Upper lobe of left lung (tissue), 6 donors: ENCODE data around the gene DLGAP1. TPM values are rescaled to one million over a fixed set of nuclear protein-coding genes. Genes with fewer than 3 reads are reported as not detected.

Experiments used
- ATAC-seq, 2 donors: fragments of 200-7000 bp; cut with Tn5 transposase; one replicate each; pipeline ENCODE4 v1.9.1; 2022; ENCODE audit warnings: mild to moderate bottlenecking in 2 of 2, moderate library complexity in 2 of 2; ENCODE audit not compliant: low FRiP score in 2 of 2
- DNase-seq, 2 donors: peaks; one replicate each; pipeline ENCODE4 v3.0.0-alpha.2; 2019 to 2020
- H3K27ac ChIP-seq, 4 donors: fragments of 200-600 bp; sonication (generic); one replicate each; pipeline ENCODE4 v1.5.1; 2016 to 2019
- H3K27me3 ChIP-seq, 4 donors: fragments of 200-600 bp; sonication (generic); one replicate each; pipeline ENCODE4 v1.5.1; 2017 to 2019
- H3K36me3 ChIP-seq, 4 donors: fragments of 200-600 bp; sonication (generic); one replicate each; pipeline ENCODE4 v1.5.1; 2016 to 2019
- H3K4me1 ChIP-seq, 4 donors: fragments of 200-600 bp; sonication (generic); one replicate each; pipeline ENCODE4 v1.5.1; 2018 to 2019
- H3K4me3 ChIP-seq, 4 donors: fragments of 200-600 bp; sonication (generic); one replicate each; pipeline ENCODE4 v1.5.1; 2017 to 2019; ENCODE audit warnings: mild to moderate bottlenecking in 2 of 4, moderate library complexity in 1 of 4
- H3K9me3 ChIP-seq, 4 donors: fragments of 200-600 bp; sonication (generic); one replicate each; pipeline ENCODE4 v1.5.1; 2018 to 2019
- CTCF ChIP-seq, 6 experiments: fragments of 450-650 bp in 4 of 6; fragments of 200-600 bp in 2 of 6; sonication (generic) in 2 of 6; IDR thresholded peaks; one replicate each; pipeline ENCODE4 v1.5.1; 2016 to 2019; ENCODE audit warnings: antibody characterized with exemption in 6 of 6
- EP300 ChIP-seq, 4 donors: sonication (generic); formaldehyde crosslinking; IDR thresholded peaks; one replicate each; pipeline ENCODE4 v1.5.1; 2017; ENCODE audit warnings: antibody characterized with exemption in 4 of 4, control low read depth in 2 of 4
- POLR2A ChIP-seq, 4 donors: fragments of 450-650 bp; IDR thresholded peaks; one replicate each; pipeline ENCODE4 v1.5.1; 2016 to 2017; ENCODE audit warnings: antibody characterized with exemption in 4 of 4, mild to moderate bottlenecking in 2 of 4
- POLR2AphosphoS5 ChIP-seq, 2 donors: sonication (generic); formaldehyde crosslinking; IDR thresholded peaks; one replicate each; pipeline ENCODE4 v1.5.1; 2017; ENCODE audit warnings: antibody characterized with exemption in 2 of 2
- WGBS, 2 donors: methylation state at CpG; one replicate each; pipeline ENCODE4 v1.1.5; 2017 to 2018; 5-methylcytosine and 5-hydroxymethylcytosine counted together
- total RNA-seq, 6 donors: library from RNA; depleted of rRNA in 4 of 6; stranded (reverse); fragments of >200 nt in 4 of 6; gene quantifications; one replicate each; pipeline versions ENCODE4 v1.1.0 to v1.2.1, GENCODE V29; 2016 to 2021
- donor health status: DM: no; HTN: no; CAD: no; lungs with moderate emphysema.
- donor health status: DM: no; HTN: yes; CAD: no; lungs with severe emphysema.

Gene DLGAP1
- total RNA-seq, 6 donors from 2014 or later, result 2.1 to 4.6 (median 3.6) TPM

GRCh38 chr18:3499501-3499900 lies 955.6 kb downstream of the DLGAP1 start:
- Histone ChIP-seq H3K4me3 (peak overlapping the region in 3 of 4 donors; percentile 38 to 48 (median 42)), H3K9me3 (no peaks in the 10 kb centered on the region), H3K27me3 (peaks cover 0 to 6% (median 2%) of the 10 kb centered on the region in 4 donors), H3K27ac (no peak overlapping the region), H3K4me1 (peaks cover 7 to 14% (median 10%) of the 10 kb centered on the region in 4 donors), H3K36me3 (no peaks in the 10 kb centered on the region)
- DNase-seq (no peak), ATAC-seq (peak; percentile 26 to 40)
- TF ChIP-seq EP300 (IDR thresholded peaks at IDR 0.05), result no peak
- TF ChIP-seq POLR2AphosphoS5 (IDR thresholded peaks at IDR 0.05), result no peak
- no peak for TF ChIP-seq POLR2A (IDR thresholded peaks at IDR 0.05)
- no peak for TF ChIP-seq CTCF (IDR thresholded peaks at IDR 0.05)
- 16 to 27% methylated on average over 10 of the region's 10 CpGs for WGBS, 2 donors

GRCh38 chr18:3498698-3499471 lies 956.2 kb downstream of the DLGAP1 start:
- H3K27ac ChIP-seq, result no peak overlapping the region
- peak in 1 of 2 donors; percentile 90 for DNase-seq

GRCh38 chr18:3495691-3496430 lies 959.2 kb downstream of the DLGAP1 start:
- WGBS, 2 donors, result 82% methylated on average over 7 of the region's 7 CpGs
- ATAC-seq, result no peak
- TF ChIP-seq POLR2AphosphoS5 (IDR thresholded peaks at IDR 0.05) (no peak), POLR2A (IDR thresholded peaks at IDR 0.05) (no peak), CTCF (IDR thresholded peaks at IDR 0.05) (no peak), EP300 (IDR thresholded peaks at IDR 0.05) (no peak)

More at GRCh38 chr18:3498698-3499471, 956.2 kb downstream of the DLGAP1 start:
- ATAC-seq, result peak; percentile 15 to 87
- H3K27me3 ChIP-seq, result peaks cover 0 to 6% (median 2%) of the 10 kb centered on the region in 4 donors
- no peaks in the 10 kb centered on the region for H3K9me3 ChIP-seq
- H3K36me3 ChIP-seq, result no peaks in the 10 kb centered on the region
- 23 to 28% methylated on average over 42 to 53 of the region's 58 CpGs for WGBS, 2 donors
- peak overlapping the region in 3 of 4 donors; percentile 38 to 48 (median 42) for H3K4me3 ChIP-seq
- H3K4me1 ChIP-seq, result peaks cover 7 to 14% (median 10%) of the 10 kb centered on the region in 4 donors
- TF ChIP-seq CTCF (IDR thresholded peaks at IDR 0.05), result no peak
- no peak for TF ChIP-seq POLR2AphosphoS5 (IDR thresholded peaks at IDR 0.05)
- TF ChIP-seq EP300 (IDR thresholded peaks at IDR 0.05), result no peak
- TF ChIP-seq POLR2A (IDR thresholded peaks at IDR 0.05), result no peak

GRCh38 chr18:3494569-3494968 lies 960.5 kb downstream of the DLGAP1 start:
- ATAC-seq (no peak), DNase-seq (no peak)
- TF ChIP-seq CTCF (IDR thresholded peaks at IDR 0.05) (no peak), POLR2A (IDR thresholded peaks at IDR 0.05) (no peak), EP300 (IDR thresholded peaks at IDR 0.05) (no peak)
- Histone ChIP-seq H3K4me1 (peaks cover 5 to 9% (median 9%) of the 10 kb centered on the region in 4 donors), H3K27ac (no peak overlapping the region), H3K36me3 (no peaks in the 10 kb centered on the region), H3K27me3 (peaks cover 0 to 6% (median 2%) of the 10 kb centered on the region in 4 donors), H3K4me3 (no peak overlapping the region), H3K9me3 (no peaks in the 10 kb centered on the region)
- WGBS, 2 donors, result 90 to 92% methylated on average over 5 of the region's 5 CpGs

More at GRCh38 chr18:3495691-3496430, 959.2 kb downstream of the DLGAP1 start:
- no peak for DNase-seq
- Histone ChIP-seq H3K4me1 (peaks cover 7 to 14% (median 10%) of the 10 kb centered on the region in 4 donors), H3K9me3 (no peaks in the 10 kb centered on the region), H3K27ac (no peak overlapping the region), H3K27me3 (peaks cover 0 to 6% (median 2%) of the 10 kb centered on the region in 4 donors), H3K36me3 (no peaks in the 10 kb centered on the region), H3K4me3 (no peak overlapping the region)
